Esophagus muscularis mucosa (tissue), 4 donors: ENCODE measurements around the gene DNAJC1. TPM values are rescaled to one million over a fixed set of nuclear protein-coding genes. Genes with fewer than 3 reads are reported as not detected.
A peak's percentile ranks its signal among the peaks of the same experiment; 100 is the strongest.

Experiments
- DNase-seq: peaks from one replicate; pipeline ENCODE4 v3.0.0-alpha.2; 2017; ENCODE audit errors: extremely low spot score
- H3K27ac ChIP-seq, 4 donors: fragments of 200-600 bp; sonication (generic); replicated peaks in 1 of 4; 1 replicate in 3 of 4; 2 replicates in 1 of 4; pipeline ENCODE4 v1.5.1; 2016 to 2019; ENCODE audit warnings: mild to moderate bottlenecking in 1 of 4
- H3K27me3 ChIP-seq, 4 donors: fragments of 200-600 bp; sonication (generic); one replicate each; pipeline versions ENCODE4 v1.5.1 to v1.6.0; 2016 to 2019
- H3K36me3 ChIP-seq, 4 donors: fragments of 200-600 bp; sonication (generic); one replicate each; pipeline ENCODE4 v1.5.1; 2016 to 2019
- H3K4me1 ChIP-seq, 4 donors: fragments of 200-600 bp; sonication (generic); one replicate each; pipeline ENCODE4 v1.5.1; 2016 to 2019
- H3K4me3 ChIP-seq, 4 donors: fragments of 200-600 bp; sonication (generic); 1 replicate in 2 of 4; 2 replicates in 2 of 4; pipeline ENCODE4 v1.5.1; 2016 to 2019; ENCODE audit warnings: mild to moderate bottlenecking in 4 of 4, moderate library complexity in 1 of 4
- H3K9me3 ChIP-seq, 4 donors: fragments of 200-600 bp; sonication (generic); 1 replicate in 3 of 4; 2 replicates in 1 of 4; pipeline ENCODE4 v1.5.1; 2016 to 2019
- EP300 ChIP-seq: sonication (generic); formaldehyde crosslinking; IDR thresholded peaks from one replicate; pipeline ENCODE4 v1.6.1; 2017; ENCODE audit warnings: antibody characterized with exemption
- POLR2A ChIP-seq: fragments of 450-650 bp; IDR thresholded peaks from one replicate; pipeline ENCODE4 v1.6.1; 2017; ENCODE audit warnings: antibody characterized with exemption, moderate library complexity, mild to moderate bottlenecking, low read depth
- POLR2AphosphoS5 ChIP-seq, 2 donors: sonication (generic); formaldehyde crosslinking; IDR thresholded peaks; one replicate each; pipeline ENCODE4 v1.6.1; 2017; ENCODE audit warnings: antibody characterized with exemption in 2 of 2
- WGBS: methylation state at CpG from one replicate; pipeline ENCODE4 v1.1.5; 2018; 5-methylcytosine and 5-hydroxymethylcytosine counted together
- intact Hi-C: fragments of 100-400 bp; cut with DNase I; formaldehyde crosslinking; loops from one replicate; pipeline ENCODE4 v1.15.1; 2023
- total RNA-seq, 4 donors: library from RNA; depleted of rRNA; stranded (reverse); fragments of >200 nt; gene quantifications; one replicate each; pipeline versions ENCODE4 v1.1.0 to v1.2.1, GENCODE V29; 2016
- TF ChIP-seq, protein P1 (sequence below), 3 experiments: fragments of 200-600 bp in 2 of 3; fragments of 450-650 bp in 1 of 3; sonication (generic) in 2 of 3; IDR thresholded peaks; one replicate each; pipeline ENCODE4 v1.5.1; 2017 to 2019; ENCODE audit warnings: antibody characterized with exemption in 3 of 3, mild to moderate bottlenecking in 2 of 3, moderate library complexity in 1 of 3

The DNAJC1 gene
- total RNA-seq, 4 donors from 2014 or later: 46.5 to 70.6 (median 61.5) TPM

DNA sequence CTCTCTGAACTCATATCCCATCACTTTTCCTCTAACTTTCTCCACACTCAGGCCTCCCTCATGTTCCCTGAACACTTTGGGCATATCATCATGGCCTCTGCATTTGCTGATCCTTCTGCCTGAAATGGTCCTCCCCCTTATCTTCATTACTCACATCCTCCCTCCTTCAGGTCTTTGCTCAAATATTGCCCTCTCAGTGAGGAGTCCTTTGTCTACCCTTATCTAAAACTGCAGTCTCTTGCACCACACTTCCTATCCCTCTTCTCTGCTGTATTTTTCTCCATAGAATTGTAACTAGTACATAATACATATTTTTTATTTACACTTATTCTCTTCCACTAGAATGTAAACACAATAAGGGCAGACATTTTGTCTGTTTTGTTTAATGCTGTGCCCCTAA is 41.7 kb downstream of the DNAJC1 start:
- Histone ChIP-seq H3K4me1 (no peaks in the 10 kb centered on the region), H3K4me3 (no peak overlapping the region), H3K27ac (no peak overlapping the region), H3K27me3 (no peaks in the 10 kb centered on the region), H3K36me3 (no peaks in the 10 kb centered on the region), H3K9me3 (no peaks in the 10 kb centered on the region)
- TF ChIP-seq POLR2AphosphoS5 (IDR thresholded peaks at IDR 0.05): no peak
- TF ChIP-seq, protein P1, sequence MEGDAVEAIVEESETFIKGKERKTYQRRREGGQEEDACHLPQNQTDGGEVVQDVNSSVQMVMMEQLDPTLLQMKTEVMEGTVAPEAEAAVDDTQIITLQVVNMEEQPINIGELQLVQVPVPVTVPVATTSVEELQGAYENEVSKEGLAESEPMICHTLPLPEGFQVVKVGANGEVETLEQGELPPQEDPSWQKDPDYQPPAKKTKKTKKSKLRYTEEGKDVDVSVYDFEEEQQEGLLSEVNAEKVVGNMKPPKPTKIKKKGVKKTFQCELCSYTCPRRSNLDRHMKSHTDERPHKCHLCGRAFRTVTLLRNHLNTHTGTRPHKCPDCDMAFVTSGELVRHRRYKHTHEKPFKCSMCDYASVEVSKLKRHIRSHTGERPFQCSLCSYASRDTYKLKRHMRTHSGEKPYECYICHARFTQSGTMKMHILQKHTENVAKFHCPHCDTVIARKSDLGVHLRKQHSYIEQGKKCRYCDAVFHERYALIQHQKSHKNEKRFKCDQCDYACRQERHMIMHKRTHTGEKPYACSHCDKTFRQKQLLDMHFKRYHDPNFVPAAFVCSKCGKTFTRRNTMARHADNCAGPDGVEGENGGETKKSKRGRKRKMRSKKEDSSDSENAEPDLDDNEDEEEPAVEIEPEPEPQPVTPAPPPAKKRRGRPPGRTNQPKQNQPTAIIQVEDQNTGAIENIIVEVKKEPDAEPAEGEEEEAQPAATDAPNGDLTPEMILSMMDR (IDR thresholded peaks at IDR 0.05): no peak
- no peak for TF ChIP-seq EP300
- TF ChIP-seq POLR2A: no peak
- no peak for DNase-seq
- intact Hi-C loops: no loop called here

- no peak overlapping the region for H3K4me3 ChIP-seq
- H3K9me3 ChIP-seq: no peaks in the 10 kb centered on the region
- peaks cover 0 to 8% (median 0%) of the 10 kb centered on the region in 4 donors for H3K4me1 ChIP-seq
- TF ChIP-seq, protein P1 (IDR thresholded peaks at IDR 0.05): no peak
- TF ChIP-seq EP300 (no peak), POLR2A (no peak), POLR2AphosphoS5 (IDR thresholded peaks at IDR 0.05) (no peak)
- WGBS: 87% methylated on average over 2 of the region's 2 CpGs
- DNase-seq: no peak
- no peaks in the 10 kb centered on the region for H3K36me3 ChIP-seq
- intact Hi-C loops: loop anchor here (10.0 kb wide), 1 partner anchor 465 kb away; no protein-coding TSS in a partner anchor
- H3K27ac ChIP-seq: no peak overlapping the region
- H3K27me3 ChIP-seq: no peaks in the 10 kb centered on the region
These were observed 43.5 kb downstream of the DNAJC1 start for GRCh38 chr10:21959998-21960397.

- intact Hi-C loops: loop anchor here (5.0 to 10.0 kb wide), 2 partner anchors 460 to 677 kb away; no protein-coding TSS in a partner anchor
- Histone ChIP-seq H3K27me3 (no peaks in the 10 kb centered on the region), H3K4me1 (peaks cover 0 to 17% (median 6%) of the 10 kb centered on the region in 4 donors), H3K27ac (no peak overlapping the region), H3K9me3 (no peaks in the 10 kb centered on the region), H3K4me3 (no peak overlapping the region), H3K36me3 (no peaks in the 10 kb centered on the region)
- WGBS: 33% methylated on average over 1 of the region's 1 CpG
- no peak for TF ChIP-seq POLR2A
- no peak for TF ChIP-seq EP300
- no peak for TF ChIP-seq POLR2AphosphoS5 (IDR thresholded peaks at IDR 0.05)
- TF ChIP-seq, protein P1 (IDR thresholded peaks at IDR 0.05): no peak
- DNase-seq: no peak
These were observed 48.8 kb downstream of the DNAJC1 start for GRCh38 chr10:21954690-21955089.

- Histone ChIP-seq H3K36me3 (no peaks in the 10 kb centered on the region), H3K4me1 (peaks cover 0 to 17% (median 6%) of the 10 kb centered on the region in 4 donors), H3K27me3 (no peaks in the 10 kb centered on the region), H3K27ac (no peak overlapping the region), H3K9me3 (no peaks in the 10 kb centered on the region), H3K4me3 (no peak overlapping the region)
- DNase-seq: no peak
- intact Hi-C loops: loop anchor here (5.0 to 10.0 kb wide), 2 partner anchors 459 to 677 kb away; no protein-coding TSS in a partner anchor
- TF ChIP-seq POLR2A: no peak
- TF ChIP-seq EP300: no peak
- TF ChIP-seq, protein P1 (IDR thresholded peaks at IDR 0.05): no peak
- no peak for TF ChIP-seq POLR2AphosphoS5 (IDR thresholded peaks at IDR 0.05)
- 59% methylated on average over 5 of the region's 5 CpGs for WGBS
These were observed 49.4 kb downstream of the DNAJC1 start for GRCh38 chr10:21954132-21954531.

- Histone ChIP-seq H3K4me1 (peaks cover 0 to 17% (median 6%) of the 10 kb centered on the region in 4 donors), H3K9me3 (no peaks in the 10 kb centered on the region), H3K27me3 (no peaks in the 10 kb centered on the region), H3K4me3 (no peak overlapping the region), H3K27ac (no peak overlapping the region), H3K36me3 (no peaks in the 10 kb centered on the region)
- intact Hi-C loops: loop anchor here (5.0 to 10.0 kb wide), 2 partner anchors 459 to 676 kb away; no protein-coding TSS in a partner anchor
- TF ChIP-seq POLR2AphosphoS5 (IDR thresholded peaks at IDR 0.05) (no peak), POLR2A (no peak), EP300 (no peak)
- TF ChIP-seq, protein P1 (IDR thresholded peaks at IDR 0.05): peak; percentile 16 to 35 (median 28)
- 3% methylated on average over 1 of the region's 1 CpG for WGBS
- DNase-seq: no peak
These were observed 49.9 kb downstream of the DNAJC1 start for GRCh38 chr10:21953585-21954057.
